DOHH2 (cell line): ENCODE results near the gene LDLR.

Source experiments
- H3F3A ChIP-seq: fragments of 200-600 bp; sonication (generic), shearing (Covaris generic); 2 replicates; pipeline ENCODE4 v1.6.0; 2016; ENCODE audit warnings: antibody characterized with exemption, mild to moderate bottlenecking; ENCODE audit not compliant: control insufficient read depth, insufficient read depth
- H3K27ac ChIP-seq: fragments of 200-600 bp; sonication (generic); 2 replicates; pipeline ENCODE4 v1.5.1; 2014; ENCODE audit warnings: low read depth, mild to moderate bottlenecking, low read length, moderate library complexity
- H3K27me3 ChIP-seq: fragments of 200-600 bp; sonication (generic); 2 replicates; pipeline ENCODE4 v1.6.1; 2014; ENCODE audit warnings: mild to moderate bottlenecking, low read length, mixed read lengths; ENCODE audit not compliant: control insufficient read depth
- H3K36me3 ChIP-seq: fragments of 200-600 bp; sonication (generic); 2 replicates; pipeline ENCODE4 v1.6.1; 2014; ENCODE audit warnings: mild to moderate bottlenecking, low read length, moderate library complexity, mixed read lengths; ENCODE audit not compliant: control insufficient read depth
- H3K4me1 ChIP-seq: fragments of 200-600 bp; sonication (generic); 2 replicates; pipeline ENCODE4 v1.6.1; 2014; ENCODE audit warnings: mild to moderate bottlenecking, low read length, mixed read lengths; ENCODE audit not compliant: control insufficient read depth
- H3K4me2 ChIP-seq: fragments of 200-600 bp; sonication (generic); 2 replicates; pipeline ENCODE4 v1.6.0; 2014; ENCODE audit warnings: mild to moderate bottlenecking, low read length, moderate library complexity
- H3K4me3 ChIP-seq: fragments of 200-600 bp; sonication (generic); 2 replicates; pipeline ENCODE4 v1.5.1; 2014; ENCODE audit warnings: mild to moderate bottlenecking, low read length, mixed read lengths
- H3K79me2 ChIP-seq: fragments of 200-600 bp; sonication (generic); 2 replicates; pipeline ENCODE4 v1.6.1; 2014; ENCODE audit warnings: mild to moderate bottlenecking, low read length, mixed read lengths; ENCODE audit not compliant: control insufficient read depth
- H3K9me2 ChIP-seq: fragments of 200-600 bp; sonication (generic); replicated peaks from 2 replicates; pipeline ENCODE4 v1.6.1; 2014; ENCODE audit warnings: mild to moderate bottlenecking, low read length, mixed read lengths; ENCODE audit not compliant: control insufficient read depth
- H3K9me3 ChIP-seq: fragments of 200-600 bp; sonication (generic); 2 replicates; pipeline ENCODE4 v1.6.1; 2014; ENCODE audit warnings: antibody characterized with exemption, low read length, mixed read lengths; ENCODE audit not compliant: control insufficient read depth, insufficient read depth
- H4K20me1 ChIP-seq: fragments of 200-600 bp; sonication (generic); 2 replicates; pipeline ENCODE4 v1.6.0; 2014; ENCODE audit warnings: low read depth, mild to moderate bottlenecking, antibody characterized with exemption, low read length, moderate library complexity; ENCODE audit not compliant: control insufficient read depth, insufficient read depth
- CTCF ChIP-seq: fragments of 200-600 bp; sonication (generic); IDR thresholded peaks from one replicate; pipeline ENCODE4 v1.5.1; 2014; ENCODE audit warnings: antibody characterized with exemption, mild to moderate bottlenecking, low read depth, low read length; ENCODE audit not compliant: poor library complexity, severe bottlenecking
- EZH2phosphoT487 ChIP-seq: fragments of 200-600 bp; sonication (generic); IDR thresholded peaks from 2 replicates; pipeline ENCODE4 v1.6.1; 2017; ENCODE audit warnings: borderline replicate concordance, mild to moderate bottlenecking, antibody characterized with exemption, low read length, moderate library complexity, mixed read lengths

Gene LDLR

GRCh38 chr19:11089254-11090013 is at the start of gene LDLR:
TSS of gene LDLR (plus strand) at chr19:11089463. CDS start at chr19:11089549, 86 bp downstream.
- peaks cover 45% of the 10 kb centered on the region for H3K36me3 ChIP-seq
- TF ChIP-seq EZH2phosphoT487, result no peak
- peak; percentile 24 for TF ChIP-seq CTCF
- peaks cover 61% of the 10 kb centered on the region for H3K4me1 ChIP-seq
- H3K27me3 ChIP-seq, result peaks cover 21% of the 10 kb centered on the region
- H3K9me2 ChIP-seq, result no peaks in the 10 kb centered on the region
- peak within 1 kb of the TSS; percentile 89 for H3K27ac ChIP-seq
- H4K20me1 ChIP-seq, result peaks cover 26% of the 10 kb centered on the region
- H3F3A ChIP-seq, result peaks cover 12% of the 10 kb centered on the region; the same call in 1 of the 2 replicates
- no peaks in the 10 kb centered on the region for H3K9me3 ChIP-seq
- H3K4me2 ChIP-seq, result peak within 1 kb of the TSS; percentile 76
- H3K4me3 ChIP-seq, result peak within 1 kb of the TSS; percentile 96
- peaks cover 54% of the 10 kb centered on the region for H3K79me2 ChIP-seq

GRCh38 chr19:11041194-11041593 is 48.1 kb upstream of the LDLR start:
- no peaks in the 10 kb centered on the region for H3K9me2 ChIP-seq
- no peaks in the 10 kb centered on the region for H3K27me3 ChIP-seq
- peaks cover 58% of the 10 kb centered on the region for H3K79me2 ChIP-seq
- no peak overlapping the region for H3K27ac ChIP-seq
- peaks cover 69% of the 10 kb centered on the region for H3K4me1 ChIP-seq
- H3K36me3 ChIP-seq, result peaks cover 89% of the 10 kb centered on the region
- peaks cover 35% of the 10 kb centered on the region for H3F3A ChIP-seq
- H4K20me1 ChIP-seq, result no peaks in the 10 kb centered on the region
- H3K9me3 ChIP-seq, result no peaks in the 10 kb centered on the region
- no peak overlapping the region for H3K4me3 ChIP-seq
- no peak overlapping the region for H3K4me2 ChIP-seq
- TF ChIP-seq EZH2phosphoT487 (no peak), CTCF (no peak)

GRCh38 chr19:11041966-11042627 is 47.2 kb upstream of the LDLR start:
- no peaks in the 10 kb centered on the region for H3K9me3 ChIP-seq
- peaks cover 43% of the 10 kb centered on the region for H3F3A ChIP-seq
- H3K4me3 ChIP-seq, result no peak overlapping the region
- H3K36me3 ChIP-seq, result peaks cover 87% of the 10 kb centered on the region
- TF ChIP-seq CTCF (no peak), EZH2phosphoT487 (no peak)
- H3K4me1 ChIP-seq, result peaks cover 69% of the 10 kb centered on the region
- H3K4me2 ChIP-seq, result no peak overlapping the region
- no peaks in the 10 kb centered on the region for H3K27me3 ChIP-seq
- H4K20me1 ChIP-seq, result no peaks in the 10 kb centered on the region
- peak overlapping the region; percentile 100 for H3K27ac ChIP-seq
- H3K79me2 ChIP-seq, result peaks cover 52% of the 10 kb centered on the region
- no peaks in the 10 kb centered on the region for H3K9me2 ChIP-seq
